ENCODE data around the gene FPR3. TPM values are rescaled to one million over a fixed set of nuclear protein-coding genes. Genes with fewer than 3 reads are reported as not detected.

FPR3 gene
- total RNA-seq, 1 experiment from 2014 or later, result not detected

- no peaks in the 10 kb centered on the region for H3K4me1 Mint-ChIP-seq (ENCODE audit: low read depth, unreplicated experiment)
- no peak for DNase-seq
- no TSS peak for BruUV-seq (replicated peaks)
- CTCF ChIA-PET, result no interaction called here
- H3K36me3 Mint-ChIP-seq (ENCODE audit: insufficient read depth, unreplicated experiment), result no peaks in the 10 kb centered on the region
- intact Hi-C loops (cut with micrococcal nuclease; ENCODE audit: unreplicated experiment), result no loop called here
- peaks cover 21% of the 10 kb centered on the region for H3K9me3 Mint-ChIP-seq (ENCODE audit: low read depth, unreplicated experiment)
- no peak within 1 kb of the TSS for H3K27ac Mint-ChIP-seq (ENCODE audit: unreplicated experiment)
- peaks cover 28% of the 10 kb centered on the region for H3K27me3 Mint-ChIP-seq (ENCODE audit: unreplicated experiment)
- H3K4me3 Mint-ChIP-seq (ENCODE audit: low read depth, unreplicated experiment), result no peak within 1 kb of the TSS
- no peak for TF ChIP-seq CTCF (IDR thresholded peaks at IDR 0.05; ENCODE audit: unreplicated experiment)
Measured at GRCh38 chr19:51760697-51761356, 34.1 kb upstream of the FPR3 start, which contains the start of gene FPR2. Gene FPR2 (plus strand): TSS chr19:51761180. CDS start chr19:51768659, 7,479 bp downstream.

- peaks cover 20% of the 10 kb centered on the region for H3K9me3 Mint-ChIP-seq (ENCODE audit: low read depth, unreplicated experiment)
- CTCF ChIA-PET, result no interaction called here
- H3K36me3 Mint-ChIP-seq (ENCODE audit: insufficient read depth, unreplicated experiment), result no peaks in the 10 kb centered on the region
Measured at GRCh38 chr19:51761696-51762095, 33.3 kb upstream of the FPR3 start.

GRCh38 chr19:51765086-51765485, 29.9 kb upstream of the FPR3 start:
- Mint-ChIP-seq H3K27me3 (ENCODE audit: unreplicated experiment) (peaks cover 28% of the 10 kb centered on the region), H3K4me3 (ENCODE audit: low read depth, unreplicated experiment) (no peak overlapping the region), H3K36me3 (ENCODE audit: insufficient read depth, unreplicated experiment) (no peaks in the 10 kb centered on the region), H3K4me1 (ENCODE audit: low read depth, unreplicated experiment) (no peaks in the 10 kb centered on the region), H3K9me3 (ENCODE audit: low read depth, unreplicated experiment) (peaks cover 17% of the 10 kb centered on the region), H3K27ac (ENCODE audit: unreplicated experiment) (no peak overlapping the region)
- no peak for DNase-seq
- TF ChIP-seq CTCF (IDR thresholded peaks at IDR 0.05; ENCODE audit: unreplicated experiment), result no peak
- CTCF ChIA-PET, result interaction anchor here (0.6 kb wide), 1 partner anchor 13 kb away, joined by 3 read pairs; no protein-coding TSS in a partner anchor
- no TSS peak for BruUV-seq (replicated peaks)
- intact Hi-C loops (cut with micrococcal nuclease; ENCODE audit: unreplicated experiment), result no loop called here

More at GRCh38 chr19:51761696-51762095, 33.3 kb upstream of the FPR3 start:
- no peak for TF ChIP-seq CTCF (IDR thresholded peaks at IDR 0.05; ENCODE audit: unreplicated experiment)
- H3K27ac Mint-ChIP-seq (ENCODE audit: unreplicated experiment), result no peak overlapping the region
- no peak overlapping the region for H3K4me3 Mint-ChIP-seq (ENCODE audit: low read depth, unreplicated experiment)
- peaks cover 28% of the 10 kb centered on the region for H3K27me3 Mint-ChIP-seq (ENCODE audit: unreplicated experiment)
- H3K4me1 Mint-ChIP-seq (ENCODE audit: low read depth, unreplicated experiment), result no peaks in the 10 kb centered on the region
- no TSS peak for BruUV-seq (replicated peaks)
- intact Hi-C loops (cut with micrococcal nuclease; ENCODE audit: unreplicated experiment), result no loop called here
- no peak for DNase-seq

GRCh38 chr19:51766461-51766860, 28.5 kb upstream of the FPR3 start:
- intact Hi-C loops (cut with micrococcal nuclease; ENCODE audit: unreplicated experiment), result no loop called here
- H3K9me3 Mint-ChIP-seq (ENCODE audit: low read depth, unreplicated experiment), result peaks cover 17% of the 10 kb centered on the region
- H3K27ac Mint-ChIP-seq (ENCODE audit: unreplicated experiment), result no peak overlapping the region
- TF ChIP-seq CTCF (IDR thresholded peaks at IDR 0.05; ENCODE audit: unreplicated experiment), result no peak
- H3K4me3 Mint-ChIP-seq (ENCODE audit: low read depth, unreplicated experiment), result no peak overlapping the region
- CTCF ChIA-PET, result no interaction called here
- BruUV-seq (replicated peaks), result no TSS peak
- DNase-seq, result no peak
- peaks cover 29% of the 10 kb centered on the region for H3K27me3 Mint-ChIP-seq (ENCODE audit: unreplicated experiment)
- no peaks in the 10 kb centered on the region for H3K36me3 Mint-ChIP-seq (ENCODE audit: insufficient read depth, unreplicated experiment)
- H3K4me1 Mint-ChIP-seq (ENCODE audit: low read depth, unreplicated experiment), result no peaks in the 10 kb centered on the region

Measured in Calu3 (cell line).